HEK293 (cell line): ENCODE data around the gene ABHD12.

Experiments
- CTCF ChIA-PET: fragments of 350-600 bp; formaldehyde crosslinking; extraction: SDS; loops from one replicate; lab custom pipeline; 2021; ENCODE audit warnings: antibody characterized with exemption; lab: Yijun Ruan, JAX
- POLR2A ChIA-PET: fragments of 300-600 bp; formaldehyde crosslinking; extraction: SDS; loops from one replicate; lab custom pipeline; 2020; ENCODE audit warnings: antibody characterized with exemption, inconsistent platforms; lab: Yijun Ruan, JAX
- H3K27ac ChIP-seq: fragments of 200-500 bp; sonication (Bioruptor generic); 2 replicates; pipeline ENCODE4 v1.5.1; 2014; ENCODE audit warnings: low read depth, low read length, control low read depth, inconsistent platforms; ENCODE audit errors: extremely low read depth
- H3K36me3 ChIP-seq, 2 experiments: fragments of 200-500 bp in 1 of 2; sonication (Bioruptor generic) in 1 of 2; 1 replicate in 1 of 2; 2 replicates in 1 of 2; pipeline ENCODE4 v1.5.1; 2014 to 2017; ENCODE audit warnings: inconsistent platforms in 2 of 2, low read length in 2 of 2; ENCODE audit not compliant: control insufficient read depth in 2 of 2, insufficient read depth in 1 of 2
- H3K4me1 ChIP-seq: fragments of 200-500 bp; sonication (Bioruptor generic); 2 replicates; pipeline ENCODE4 v1.5.1; 2014; ENCODE audit warnings: mild to moderate bottlenecking, low read length, inconsistent platforms; ENCODE audit not compliant: control insufficient read depth, insufficient read depth
- H3K4me3 ChIP-seq: 2 replicates; pipeline ENCODE4 v1.5.1; 2011; ENCODE audit warnings: low read depth, mild to moderate bottlenecking, control low read depth, low read length, moderate library complexity
- H3K9me3 ChIP-seq: fragments of 200-500 bp; sonication (Bioruptor generic); 2 replicates; pipeline ENCODE4 v1.5.1; 2014; ENCODE audit warnings: low read depth, low read length, inconsistent platforms; ENCODE audit not compliant: control insufficient read depth, insufficient read depth
- EGR2 ChIP-seq: fragments of 450-650 bp; formaldehyde crosslinking; IDR thresholded peaks from 2 replicates; pipeline ENCODE4 v1.5.1; 2016; ENCODE audit warnings: low read depth, missing biosample characterization, missing genetic modification characterization
- HOXA7 ChIP-seq: sonication (generic); formaldehyde crosslinking; IDR thresholded peaks from 2 replicates; pipeline ENCODE4 v1.8.1; 2022; ENCODE audit warnings: missing genetic modification reagents, borderline replicate concordance
- KLF9 ChIP-seq: fragments of 450-650 bp; formaldehyde crosslinking; IDR thresholded peaks from 2 replicates; pipeline ENCODE4 v1.5.1; 2016; ENCODE audit warnings: missing biosample characterization, missing genetic modification characterization, low read depth
- PRDM1 ChIP-seq: fragments of 450-650 bp; formaldehyde crosslinking; IDR thresholded peaks from 2 replicates; pipeline ENCODE4; 2016; ENCODE audit warnings: missing biosample characterization, missing genetic modification characterization
- ZBTB6 ChIP-seq: fragments of 450-650 bp; formaldehyde crosslinking; IDR thresholded peaks from 2 replicates; pipeline ENCODE4 v1.5.1; 2017; ENCODE audit warnings: missing biosample characterization, missing genetic modification characterization
- ZNF19 ChIP-seq: fragments of 450-650 bp; formaldehyde crosslinking; IDR thresholded peaks from 2 replicates; pipeline ENCODE4; 2016; ENCODE audit warnings: missing biosample characterization, missing genetic modification characterization, low read depth
- ZNF223 ChIP-seq: fragments of 450-650 bp; formaldehyde crosslinking; IDR thresholded peaks from 2 replicates; pipeline ENCODE4 v1.5.1; 2016; ENCODE audit warnings: missing biosample characterization, missing genetic modification characterization
- ZNF362 ChIP-seq: fragments of 450-650 bp; formaldehyde crosslinking; IDR thresholded peaks from 2 replicates; pipeline ENCODE4 v1.5.1; 2016; ENCODE audit warnings: missing biosample characterization, missing genetic modification characterization
- ZNF394 ChIP-seq: fragments of 450-650 bp; formaldehyde crosslinking; IDR thresholded peaks from 2 replicates; pipeline ENCODE4 v1.5.1; 2016; ENCODE audit warnings: missing biosample characterization, missing genetic modification characterization, mild to moderate bottlenecking, moderate library complexity, borderline replicate concordance
- ZNF514 ChIP-seq: fragments of 450-650 bp; formaldehyde crosslinking; IDR thresholded peaks from 2 replicates; pipeline ENCODE4 v1.5.1; 2016; ENCODE audit warnings: missing biosample characterization, missing genetic modification characterization
- ZNF548 ChIP-seq: fragments of 450-650 bp; formaldehyde crosslinking; IDR thresholded peaks from 2 replicates; pipeline ENCODE4 v1.5.1; 2016; ENCODE audit warnings: missing biosample characterization, missing genetic modification characterization
- ZNF600 ChIP-seq: fragments of 450-650 bp; formaldehyde crosslinking; IDR thresholded peaks from 2 replicates; pipeline ENCODE4 v1.5.1; 2016; ENCODE audit warnings: missing biosample characterization, missing genetic modification characterization
- ZNF621 ChIP-seq: fragments of 450-650 bp; formaldehyde crosslinking; IDR thresholded peaks from 2 replicates; pipeline ENCODE4 v1.5.1; 2017; ENCODE audit warnings: missing biosample characterization, missing genetic modification characterization
- ZNF707 ChIP-seq: fragments of 450-650 bp; formaldehyde crosslinking; IDR thresholded peaks from 2 replicates; pipeline ENCODE4 v1.5.1; 2016; ENCODE audit warnings: missing biosample characterization, missing genetic modification characterization
- ZSCAN18 ChIP-seq: fragments of 450-650 bp; formaldehyde crosslinking; IDR thresholded peaks from 2 replicates; pipeline ENCODE4 v1.5.1; 2016; ENCODE audit warnings: missing biosample characterization, missing genetic modification characterization
- TF ChIP-seq, protein P1 (sequence below): fragments of 450-650 bp; formaldehyde crosslinking; IDR thresholded peaks from 2 replicates; pipeline ENCODE4 v1.5.1; 2016; ENCODE audit warnings: missing biosample characterization, missing genetic modification characterization
- TF ChIP-seq, protein P2 (sequence below): fragments of 450-650 bp; formaldehyde crosslinking; IDR thresholded peaks from 2 replicates; pipeline ENCODE4 v1.5.1; 2016; ENCODE audit warnings: missing biosample characterization, missing genetic modification characterization
- TF ChIP-seq, protein P3 (sequence below): fragments of 450-650 bp; formaldehyde crosslinking; IDR thresholded peaks from 2 replicates; pipeline ENCODE4 v1.5.1; 2017; ENCODE audit warnings: missing biosample characterization, missing genetic modification characterization

Gene ABHD12

DNA sequence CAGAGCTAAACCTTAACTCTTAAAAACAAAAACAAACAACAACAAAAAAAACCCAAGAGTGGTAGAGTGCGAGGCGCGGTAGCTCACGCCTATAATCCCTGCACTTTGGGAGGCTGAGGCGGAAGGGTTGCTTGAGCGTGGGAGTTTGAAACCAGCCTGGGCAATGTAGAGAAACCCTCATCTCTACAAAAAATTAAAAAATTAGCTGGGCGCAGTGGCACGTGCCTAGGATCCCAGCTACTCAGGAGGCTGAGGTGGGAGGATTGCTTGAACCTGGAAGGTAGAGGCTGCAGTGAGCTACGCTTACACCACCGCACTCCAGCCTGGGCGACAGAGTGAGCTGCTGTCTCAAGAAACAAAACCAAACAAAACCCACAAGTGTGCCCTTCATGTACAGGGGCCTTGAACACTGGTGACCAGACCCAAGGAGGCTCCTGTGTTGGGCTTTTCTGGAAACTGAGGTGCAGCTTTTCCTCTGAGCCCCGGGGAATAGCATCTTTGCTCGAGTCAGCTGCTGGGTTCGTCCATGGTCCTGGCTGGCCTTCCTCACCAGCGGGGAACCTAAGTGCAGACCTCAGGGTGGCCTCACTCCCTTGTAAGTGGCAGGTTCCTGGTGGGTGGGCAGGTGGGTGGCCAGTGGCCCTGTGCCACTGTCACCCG, 102.9 kb downstream of the ABHD12 start:
- Histone ChIP-seq H3K4me3 (no peak overlapping the region), H3K36me3 (peaks cover 0 to 83% of the 10 kb centered on the region in 2 experiments; a peak in 2 of 3 replicates), H3K4me1 (no peaks in the 10 kb centered on the region), H3K9me3 (no peaks in the 10 kb centered on the region), H3K27ac (no peak overlapping the region)
- POLR2A ChIA-PET: no interaction called here
- CTCF ChIA-PET: interaction anchor here (1.8 kb wide), 1 partner anchor 111 kb away, joined by 6 read pairs; no protein-coding TSS in a partner anchor
- no peak for TF ChIP-seq ZSCAN18 (tag by site-specific recombination)
- no peak for TF ChIP-seq ZNF394
- no peak for TF ChIP-seq ZNF548
- no peak for TF ChIP-seq KLF9
- TF ChIP-seq, protein P1, sequence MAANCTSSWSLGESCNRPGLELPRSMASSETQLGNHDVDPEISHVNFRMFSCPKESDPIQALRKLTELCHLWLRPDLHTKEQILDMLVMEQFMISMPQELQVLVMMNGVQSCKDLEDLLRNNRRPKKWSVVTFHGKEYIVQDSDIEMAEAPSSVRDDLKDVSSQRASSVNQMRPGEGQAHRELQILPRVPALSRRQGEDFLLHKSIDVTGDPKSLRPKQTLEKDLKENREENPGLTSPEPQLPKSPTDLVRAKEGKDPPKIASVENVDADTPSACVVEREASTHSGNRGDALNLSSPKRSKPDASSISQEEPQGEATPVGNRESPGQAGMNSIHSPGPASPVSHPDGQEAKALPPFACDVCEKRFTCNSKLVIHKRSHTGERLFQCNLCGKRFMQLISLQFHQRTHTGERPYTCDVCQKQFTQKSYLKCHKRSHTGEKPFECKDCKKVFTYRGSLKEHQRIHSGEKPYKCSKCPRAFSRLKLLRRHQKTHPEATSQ: no peak
- TF ChIP-seq HOXA7 (CRISPR knock-in tag): no peak
- TF ChIP-seq, protein P2, sequence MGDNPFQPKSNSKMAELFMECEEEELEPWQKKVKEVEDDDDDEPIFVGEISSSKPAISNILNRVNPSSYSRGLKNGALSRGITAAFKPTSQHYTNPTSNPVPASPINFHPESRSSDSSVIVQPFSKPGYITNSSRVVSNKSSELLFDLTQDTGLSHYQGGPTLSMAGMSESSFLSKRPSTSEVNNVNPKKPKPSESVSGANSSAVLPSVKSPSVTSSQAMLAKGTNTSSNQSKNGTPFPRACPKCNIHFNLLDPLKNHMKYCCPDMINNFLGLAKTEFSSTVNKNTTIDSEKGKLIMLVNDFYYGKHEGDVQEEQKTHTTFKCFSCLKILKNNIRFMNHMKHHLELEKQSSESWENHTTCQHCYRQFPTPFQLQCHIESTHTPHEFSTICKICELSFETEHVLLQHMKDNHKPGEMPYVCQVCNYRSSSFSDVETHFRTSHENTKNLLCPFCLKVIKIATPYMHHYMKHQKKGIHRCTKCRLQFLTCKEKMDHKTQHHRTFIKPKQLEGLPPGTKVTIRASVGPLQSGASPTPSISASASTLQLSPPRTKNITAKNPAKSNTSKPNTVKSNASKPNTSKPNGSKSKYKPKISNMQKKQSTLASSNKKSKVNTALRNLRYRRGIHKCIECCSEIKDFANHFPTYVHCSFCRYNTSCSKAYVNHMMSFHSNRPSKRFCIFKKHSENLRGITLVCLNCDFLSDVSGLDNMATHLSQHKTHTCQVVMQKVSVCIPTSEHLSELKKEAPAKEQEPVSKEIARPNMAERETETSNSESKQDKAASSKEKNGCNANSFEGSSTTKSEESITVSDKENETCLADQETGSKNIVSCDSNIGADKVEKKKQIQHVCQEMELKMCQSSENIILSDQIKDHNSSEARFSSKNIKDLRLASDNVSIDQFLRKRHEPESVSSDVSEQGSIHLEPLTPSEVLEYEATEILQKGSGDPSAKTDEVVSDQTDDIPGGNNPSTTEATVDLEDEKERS (tag by site-specific recombination): no peak
- TF ChIP-seq ZNF600: no peak
- TF ChIP-seq, protein P3, sequence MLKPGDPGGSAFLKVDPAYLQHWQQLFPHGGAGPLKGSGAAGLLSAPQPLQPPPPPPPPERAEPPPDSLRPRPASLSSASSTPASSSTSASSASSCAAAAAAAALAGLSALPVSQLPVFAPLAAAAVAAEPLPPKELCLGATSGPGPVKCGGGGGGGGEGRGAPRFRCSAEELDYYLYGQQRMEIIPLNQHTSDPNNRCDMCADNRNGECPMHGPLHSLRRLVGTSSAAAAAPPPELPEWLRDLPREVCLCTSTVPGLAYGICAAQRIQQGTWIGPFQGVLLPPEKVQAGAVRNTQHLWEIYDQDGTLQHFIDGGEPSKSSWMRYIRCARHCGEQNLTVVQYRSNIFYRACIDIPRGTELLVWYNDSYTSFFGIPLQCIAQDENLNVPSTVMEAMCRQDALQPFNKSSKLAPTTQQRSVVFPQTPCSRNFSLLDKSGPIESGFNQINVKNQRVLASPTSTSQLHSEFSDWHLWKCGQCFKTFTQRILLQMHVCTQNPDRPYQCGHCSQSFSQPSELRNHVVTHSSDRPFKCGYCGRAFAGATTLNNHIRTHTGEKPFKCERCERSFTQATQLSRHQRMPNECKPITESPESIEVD (tag by site-specific recombination): no peak
- no peak for TF ChIP-seq ZBTB6 (tag by site-specific recombination)
- TF ChIP-seq ZNF621: no peak
- no peak for TF ChIP-seq EGR2 (tag by site-specific recombination)
- no peak for TF ChIP-seq ZNF223 (tag by site-specific recombination)
- TF ChIP-seq PRDM1: no peak
- TF ChIP-seq ZNF362 (tag by site-specific recombination): no peak
- no peak for TF ChIP-seq ZNF707
- TF ChIP-seq ZNF19 (tag by site-specific recombination): no peak
- no peak for TF ChIP-seq ZNF514 (tag by site-specific recombination)
